Neuronal stem cell (in vitro differentiated cells): ENCODE data around the gene LSMEM2.

Source experiments
- DNase-seq: peaks from one replicate; pipeline ENCODE4 v3.0.0-alpha.2; 2013; ENCODE audit warnings: low spot score
- H2AFZ ChIP-seq: one replicate; pipeline ENCODE4 v1.6.1; 2013; ENCODE audit warnings: mild to moderate bottlenecking, low read length, inconsistent platforms
- H2AK5ac ChIP-seq: 2 replicates; pipeline ENCODE4 v1.6.1; 2013; ENCODE audit warnings: low read depth, mild to moderate bottlenecking, inconsistent platforms, low read length, moderate library complexity, mixed read lengths
- H2BK120ac ChIP-seq: 2 replicates; pipeline ENCODE4 v1.6.1; 2013; ENCODE audit warnings: low read depth, mild to moderate bottlenecking, inconsistent platforms, low read length, moderate library complexity, mixed read lengths
- H2BK12ac ChIP-seq: one replicate; pipeline ENCODE4 v1.6.1; 2013; ENCODE audit warnings: low read length, inconsistent platforms
- H2BK15ac ChIP-seq: 2 replicates; pipeline ENCODE4 v1.6.1; 2013; ENCODE audit warnings: mild to moderate bottlenecking, low read length, inconsistent platforms, mixed read lengths
- H2BK5ac ChIP-seq: one replicate; pipeline ENCODE4 v1.6.1; 2013; ENCODE audit warnings: inconsistent platforms, mild to moderate bottlenecking, low read length, moderate library complexity
- H3K14ac ChIP-seq: one replicate; pipeline ENCODE4 v1.6.1; 2013; ENCODE audit warnings: low read length, inconsistent platforms
- H3K18ac ChIP-seq: 2 replicates; pipeline ENCODE4 v1.6.1; 2013; ENCODE audit warnings: low read length, inconsistent platforms
- H3K23ac ChIP-seq: 2 replicates; pipeline ENCODE4 v1.6.1; 2013; ENCODE audit warnings: low read depth, mild to moderate bottlenecking, mixed read lengths, low read length, inconsistent platforms; ENCODE audit not compliant: poor library complexity
- H3K27ac ChIP-seq: replicated peaks from 3 replicates; pipeline ENCODE4 v1.5.1; 2013; ENCODE audit warnings: low read length, inconsistent platforms
- H3K27me3 ChIP-seq, 3 experiments: 2 replicates each; pipeline ENCODE4 v1.6.1; 2013; ENCODE audit warnings: low read length in 3 of 3, mild to moderate bottlenecking in 2 of 3, inconsistent platforms in 1 of 3, low read depth in 1 of 3, mixed read lengths in 1 of 3, moderate library complexity in 1 of 3; ENCODE audit not compliant: control insufficient read depth in 3 of 3, insufficient read depth in 3 of 3
- H3K36me3 ChIP-seq, 2 donors: replicated peaks in 1 of 2; 2 replicates each; pipeline ENCODE4 v1.6.1; 2013; ENCODE audit warnings: low read length in 2 of 2; ENCODE audit not compliant: control insufficient read depth in 2 of 2, insufficient read depth in 2 of 2
- H3K4ac ChIP-seq: 2 replicates; pipeline ENCODE4 v1.6.1; 2013; ENCODE audit warnings: inconsistent platforms, mild to moderate bottlenecking, low read length, moderate library complexity
- H3K4me1 ChIP-seq, 2 donors: 1 replicate in 1 of 2; 2 replicates in 1 of 2; pipeline ENCODE4 v1.6.1; 2013; ENCODE audit warnings: low read length in 2 of 2, low read depth in 1 of 2; ENCODE audit not compliant: control insufficient read depth in 2 of 2, insufficient read depth in 1 of 2
- H3K4me2 ChIP-seq: one replicate; pipeline ENCODE4 v1.6.1; 2013; ENCODE audit warnings: mild to moderate bottlenecking, low read length, inconsistent platforms; ENCODE audit not compliant: insufficient read depth, poor library complexity, severe bottlenecking
- H3K4me3 ChIP-seq, 2 donors: 2 replicates each; pipeline ENCODE4 v1.5.1; 2013; ENCODE audit warnings: low read length in 2 of 2, mild to moderate bottlenecking in 2 of 2, inconsistent platforms in 1 of 2, moderate library complexity in 1 of 2
- H3K79me1 ChIP-seq: one replicate; pipeline ENCODE4 v1.6.1; 2013; ENCODE audit warnings: low read depth, mild to moderate bottlenecking, inconsistent platforms, low read length, moderate library complexity
- H3K9ac ChIP-seq: one replicate; pipeline ENCODE4 v1.6.1; 2013; ENCODE audit warnings: mild to moderate bottlenecking, low read depth, low read length, inconsistent platforms; ENCODE audit not compliant: poor library complexity
- H3K9me3 ChIP-seq, 2 donors: replicated peaks in 1 of 2; 2 replicates each; pipeline versions ENCODE3 to v1.6.1; 2013; ENCODE audit warnings: low read length in 2 of 2, mild to moderate bottlenecking in 2 of 2, inconsistent platforms in 1 of 2, low read depth in 1 of 2, mixed read lengths in 1 of 2, moderate library complexity in 1 of 2; ENCODE audit not compliant: control insufficient read depth in 2 of 2, insufficient read depth in 1 of 2
- H4K8ac ChIP-seq: one replicate; pipeline ENCODE4 v1.6.1; 2013; ENCODE audit warnings: low read depth, mild to moderate bottlenecking, inconsistent platforms, low read length, moderate library complexity
- H4K91ac ChIP-seq: one replicate; pipeline ENCODE4 v1.6.1; 2013; ENCODE audit warnings: low read length, low read depth, mild to moderate bottlenecking, inconsistent platforms; ENCODE audit not compliant: poor library complexity
- WGBS, 2 donors: extraction: QIAGEN DNeasy Blood & Tissue Kit; methylation state at CpG; one replicate each; pipeline ENCODE4 v1.1.7; 2013; ENCODE audit warnings: missing lambda C conversion rate in 2 of 2, mixed read lengths in 1 of 2; ENCODE audit not compliant: insufficient read length in 2 of 2, insufficient replicate concordance in 1 of 2; ENCODE audit errors: extremely low coverage in 2 of 2; 5-methylcytosine and 5-hydroxymethylcytosine counted together

Gene LSMEM2

GRCh38 chr3:50245251-50245745 is 33.6 kb upstream of the LSMEM2 start:
- Histone ChIP-seq H4K8ac (no peak overlapping the region), H4K91ac (peak overlapping the region; percentile 56), H2AFZ (no peak overlapping the region), H3K27me3 (no peaks in the 10 kb centered on the region), H3K9me3 (no peaks in the 10 kb centered on the region), H3K4me1 (peaks cover 47 to 53% of the 10 kb centered on the region in 2 donors), H2BK12ac (peak overlapping the region; percentile 35), H3K4ac (no peak overlapping the region), H2BK120ac (peak overlapping the region; percentile 39), H2BK5ac (peak overlapping the region; percentile 97), H3K14ac (no peak overlapping the region), H2AK5ac (peak overlapping the region; percentile 31), H3K9ac (peak overlapping the region; percentile 64), H3K18ac (peak overlapping the region; percentile 86), H3K79me1 (peaks cover 34% of the 10 kb centered on the region), H3K27ac (peak overlapping the region; percentile 93), H3K23ac (peak overlapping the region; percentile 28), H3K36me3 (peaks cover 26 to 54% of the 10 kb centered on the region in 2 donors), H3K4me2 (peak overlapping the region; percentile 40), H3K4me3 (no peak overlapping the region), H2BK15ac (peak overlapping the region; percentile 91)
- WGBS, 2 donors, result no CpG with 5 or more reads among the region's 16 CpGs
- DNase-seq, result no peak

GRCh38 chr3:50245831-50246516 is 32.9 kb upstream of the LSMEM2 start:
- H3K23ac ChIP-seq, result peak overlapping the region; percentile 28
- peak overlapping the region; percentile 19 to 36 for H3K4me3 ChIP-seq
- peak overlapping the region; percentile 55 for H3K4me2 ChIP-seq
- peak overlapping the region; percentile 97 for H2AK5ac ChIP-seq
- H2BK12ac ChIP-seq, result peak overlapping the region; percentile 91
- H3K9me3 ChIP-seq, result no peaks in the 10 kb centered on the region
- peaks cover 26 to 57% of the 10 kb centered on the region in 2 donors for H3K36me3 ChIP-seq
- H3K4me1 ChIP-seq, result peaks cover 44 to 50% of the 10 kb centered on the region in 2 donors
- H3K9ac ChIP-seq, result peak overlapping the region; percentile 90
- peak overlapping the region; percentile 8 for H3K4ac ChIP-seq
- WGBS, 2 donors, result no CpG with 5 or more reads among the region's 25 CpGs
- peak overlapping the region; percentile 56 for H3K14ac ChIP-seq
- peak overlapping the region; percentile 56 for H4K91ac ChIP-seq
- peak overlapping the region; percentile 19 for H4K8ac ChIP-seq
- peak overlapping the region; percentile 96 for H3K18ac ChIP-seq
- peak overlapping the region; percentile 93 for H3K27ac ChIP-seq
- no peaks in the 10 kb centered on the region for H3K27me3 ChIP-seq
- H2AFZ ChIP-seq, result peak overlapping the region; percentile 41
- H2BK5ac ChIP-seq, result peak overlapping the region; percentile 97
- DNase-seq, result peak; percentile 97
- H2BK15ac ChIP-seq, result peak overlapping the region; percentile 91
- peaks cover 36% of the 10 kb centered on the region for H3K79me1 ChIP-seq
- H2BK120ac ChIP-seq, result peak overlapping the region; percentile 39

- Histone ChIP-seq H2BK15ac (peak overlapping the region; percentile 51), H2BK120ac (peak overlapping the region; percentile 26), H3K27me3 (no peaks in the 10 kb centered on the region), H3K9ac (peak overlapping the region; percentile 90), H3K4me2 (peak overlapping the region; percentile 55), H2AK5ac (peak overlapping the region; percentile 97), H2BK12ac (peak overlapping the region; percentile 91), H3K27ac (peak overlapping the region; percentile 93), H3K4me3 (peak overlapping the region; percentile 19 to 36), H4K8ac (peak overlapping the region; percentile 19), H2AFZ (no peak overlapping the region), H3K14ac (peak overlapping the region; percentile 56), H3K79me1 (peaks cover 42% of the 10 kb centered on the region), H3K9me3 (no peaks in the 10 kb centered on the region), H4K91ac (peak overlapping the region; percentile 44), H3K36me3 (peaks cover 31 to 63% of the 10 kb centered on the region in 2 donors), H3K4ac (peak overlapping the region; percentile 8), H3K23ac (peak overlapping the region; percentile 21), H3K4me1 (peaks cover 40 to 47% of the 10 kb centered on the region in 2 donors), H2BK5ac (peak overlapping the region; percentile 68), H3K18ac (peak overlapping the region; percentile 96)
- no peak for DNase-seq
- WGBS, 2 donors, result no CpG with 5 or more reads among the region's 10 CpGs
Measured at GRCh38 chr3:50246517-50246954, 32.4 kb upstream of the LSMEM2 start.

GRCh38 chr3:50248387-50248786 is 30.5 kb upstream of the LSMEM2 start:
- Histone ChIP-seq H2AFZ (no peak overlapping the region), H3K14ac (peak overlapping the region; percentile 23), H3K27me3 (no peaks in the 10 kb centered on the region), H3K27ac (no peak overlapping the region), H2AK5ac (peak overlapping the region; percentile 69), H3K18ac (no peak overlapping the region), H3K36me3 (peaks cover 46 to 66% of the 10 kb centered on the region in 2 donors), H2BK12ac (no peak overlapping the region), H4K91ac (no peak overlapping the region), H2BK120ac (no peak overlapping the region), H4K8ac (no peak overlapping the region), H2BK15ac (no peak overlapping the region), H3K9me3 (no peaks in the 10 kb centered on the region), H3K4me3 (peak overlapping the region in 1 of 2 donors; percentile 8), H3K79me1 (peaks cover 45% of the 10 kb centered on the region), H3K9ac (no peak overlapping the region), H3K4ac (no peak overlapping the region), H2BK5ac (no peak overlapping the region), H3K4me2 (no peak overlapping the region), H3K23ac (peak overlapping the region; percentile 59), H3K4me1 (peaks cover 24 to 28% of the 10 kb centered on the region in 2 donors)
- WGBS, 2 donors, result no CpG with 5 or more reads among the region's 3 CpGs
- no peak for DNase-seq
